NCI-H1930 (cell line): Measurements from ENCODE around the gene CCDC71.

Experiments used
- DNase-seq, 2 experiments: peaks; one replicate each; lab custom pipeline; 2025; lab: John Stamatoyannopoulos, UW

Gene CCDC71

GRCh38 chr3:49131576-49131975, 34.6 kb downstream of the CCDC71 start:
- no peak for DNase-seq

GRCh38 chr3:49131040-49131439, 35.1 kb downstream of the CCDC71 start:
- no peak for DNase-seq

- DNase-seq: no peak
Measured at GRCh38 chr3:49124991-49125670, 41.0 kb downstream of the CCDC71 start.

GRCh38 chr3:49124203-49124602, 41.9 kb downstream of the CCDC71 start:
- DNase-seq: no peak

GRCh38 chr3:49123687-49124086, 42.4 kb downstream of the CCDC71 start:
- no peak for DNase-seq

- no peak for DNase-seq
Measured at GRCh38 chr3:49122886-49123545, 43.1 kb downstream of the CCDC71 start.

GRCh38 chr3:49122451-49122850, 43.7 kb downstream of the CCDC71 start:
- DNase-seq: no peak

GRCh38 chr3:49122022-49122421, 44.1 kb downstream of the CCDC71 start:
- no peak for DNase-seq

- DNase-seq: no peak
Measured at GRCh38 chr3:49121132-49121736, 44.9 kb downstream of the CCDC71 start.

- DNase-seq: peak; percentile 69 to 84
Measured at GRCh38 chr3:49120438-49121131, 45.5 kb downstream of the CCDC71 start, which contains the start of gene USP19. Gene USP19, minus strand, starts transcription at chr3:49120823. Its CDS starts 1,678 bp downstream, at chr3:49119145.

GRCh38 chr3:49120096-49120437, 46.1 kb downstream of the CCDC71 start:
- no peak for DNase-seq

- DNase-seq: no peak
Measured at GRCh38 chr3:49119439-49119838, 46.7 kb downstream of the CCDC71 start.

GRCh38 chr3:49119036-49119435, 47.1 kb downstream of the CCDC71 start:
- no peak for DNase-seq
